ENCODE results near the gene SNRPA.

GRCh38 chr19:40785526-40785925 lies 34.5 kb downstream of the SNRPA start:
- TF ChIP-seq GATA2 (IDR thresholded peaks at IDR 0.05; ENCODE audit: low read depth, low read length) (no peak), GATA3 (IDR thresholded peaks at IDR 0.05; ENCODE audit: low read depth, low read length) (no peak)

Measured in SH-SY5Y (cell line).